Fibroblast of lung (primary cell): ENCODE results near the gene CENPB.

ENCODE experiments used
- CTCF ChIP-seq, 2 donors: IDR thresholded peaks in 1 of 2; conservative IDR thresholded peaks in 1 of 2; 1 replicate in 1 of 2; 2 replicates in 1 of 2; pipeline ENCODE4 v1.5.1; 2011 to 2012; ENCODE audit warnings: low read length in 2 of 2, control low read depth in 1 of 2, inconsistent platforms in 1 of 2, low read depth in 1 of 2, mild to moderate bottlenecking in 1 of 2
- EZH2 ChIP-seq: IDR thresholded peaks from 2 replicates; pipeline ENCODE4 v1.5.1; 2012; ENCODE audit warnings: low read length, control low read depth, mild to moderate bottlenecking; ENCODE audit errors: missing control alignments

GRCh38 chr20:3785240-3786125, 1.1 kb downstream of the CENPB start:
- TF ChIP-seq CTCF (conservative IDR thresholded peaks at IDR 0.05 in 1 of 2, IDR thresholded peaks at IDR 0.05 in 1 of 2; ENCODE audit: low read depth in 1 of 2, low read length in 2 of 2) (no peak), EZH2 (no peak)
